Transverse colon (tissue), 4 donors: Measurements from ENCODE around the gene GPR42. TPM values are rescaled to one million over a fixed set of nuclear protein-coding genes. Genes with fewer than 3 reads are reported as not detected.
A peak's percentile ranks its signal among the peaks of the same experiment; 100 is the strongest.

Experiments
- DNase-seq: peaks from one replicate; pipeline ENCODE4 v3.0.0-alpha.2; 2019
- H3K27ac ChIP-seq, 4 donors: fragments of 200-600 bp; sonication (generic); 2 replicates each; pipeline ENCODE4 v1.5.1; 2016 to 2018; ENCODE audit warnings: inconsistent platforms in 4 of 4
- H3K27me3 ChIP-seq: fragments of 200-600 bp; sonication (generic); 2 replicates; pipeline ENCODE4 v1.5.1; 2017; ENCODE audit warnings: inconsistent platforms
- H3K36me3 ChIP-seq, 4 donors: fragments of 200-600 bp; sonication (generic); 2 replicates each; pipeline ENCODE4 v1.5.1; 2017 to 2019; ENCODE audit warnings: inconsistent platforms in 4 of 4
- H3K4me1 ChIP-seq, 4 donors: fragments of 200-600 bp; sonication (generic); 2 replicates each; pipeline ENCODE4 v1.5.1; 2017 to 2020; ENCODE audit warnings: inconsistent platforms in 4 of 4
- H3K4me3 ChIP-seq, 4 donors: fragments of 200-600 bp; sonication (generic); 1 replicate in 1 of 4; 2 replicates in 3 of 4; pipeline versions ENCODE4 v1.5.1 to v1.6.1; 2017 to 2019; ENCODE audit warnings: inconsistent platforms in 4 of 4
- H3K9me3 ChIP-seq, 2 donors: fragments of 200-600 bp; sonication (generic); 2 replicates each; pipeline ENCODE4 v1.5.1; 2017 to 2019; ENCODE audit warnings: inconsistent platforms in 2 of 2
- EP300 ChIP-seq: sonication (generic); formaldehyde crosslinking; IDR thresholded peaks from one replicate; pipeline ENCODE4 v1.6.1; 2017; ENCODE audit warnings: antibody characterized with exemption, low read depth
- POLR2A ChIP-seq: fragments of 450-650 bp; IDR thresholded peaks from one replicate; pipeline ENCODE4 v1.6.1; 2016; ENCODE audit warnings: antibody characterized with exemption, mild to moderate bottlenecking, moderate library complexity
- POLR2AphosphoS5 ChIP-seq, 3 donors: sonication (generic); formaldehyde crosslinking; IDR thresholded peaks; one replicate each; pipeline ENCODE4 v1.6.1; 2016; ENCODE audit warnings: antibody characterized with exemption in 3 of 3
- WGBS, 2 donors: methylation state at CpG; one replicate each; pipeline ENCODE4 v1.1.5; 2018; ENCODE audit warnings: low coverage in 1 of 2; 5-methylcytosine and 5-hydroxymethylcytosine counted together
- in situ Hi-C, 4 donors: fragments of 200-750 bp; cut with MboI; loops; one replicate each; pipeline versions ENCODE4 v1.15.0 to v1.15.1; 2017; ENCODE audit warnings: low sequenced_read_pairs in 3 of 4, low pct_ligation_motif_present in 1 of 4, low pct_unique_long_range_greater_than_20kb in 1 of 4
- intact Hi-C: fragments of 100-400 bp; cut with DNase I; formaldehyde crosslinking; loops from one replicate; pipeline ENCODE4 v1.15.1; 2023; ENCODE audit warnings: low total_unique reads
- total RNA-seq, 4 donors: library from RNA; depleted of rRNA; stranded (reverse); fragments of >200 nt; gene quantifications; one replicate each; pipeline ENCODE4 v1.1.0, GENCODE V29; 2016
- TF ChIP-seq, protein P1 (sequence below), 5 experiments: fragments of 200-600 bp in 3 of 5; fragments of 450-650 bp in 2 of 5; sonication (generic) in 3 of 5; IDR thresholded peaks; 1 replicate in 2 of 5; 2 replicates in 3 of 5; pipeline ENCODE4 v1.5.1; 2016 to 2017; ENCODE audit warnings: antibody characterized with exemption in 5 of 5, inconsistent platforms in 3 of 5, mild to moderate bottlenecking in 2 of 5, moderate library complexity in 1 of 5

The GPR42 gene
- total RNA-seq, 4 donors from 2014 or later: not detected

- WGBS, 2 donors: 71 to 89% methylated on average over 1 to 2 of the region's 2 CpGs
- no peaks in the 10 kb centered on the region for H3K9me3 ChIP-seq
- no peak overlapping the region for H3K27ac ChIP-seq
- no peak for TF ChIP-seq POLR2AphosphoS5 (IDR thresholded peaks at IDR 0.05)
- no peak for TF ChIP-seq EP300
- no peak for TF ChIP-seq POLR2A
- TF ChIP-seq, protein P1, sequence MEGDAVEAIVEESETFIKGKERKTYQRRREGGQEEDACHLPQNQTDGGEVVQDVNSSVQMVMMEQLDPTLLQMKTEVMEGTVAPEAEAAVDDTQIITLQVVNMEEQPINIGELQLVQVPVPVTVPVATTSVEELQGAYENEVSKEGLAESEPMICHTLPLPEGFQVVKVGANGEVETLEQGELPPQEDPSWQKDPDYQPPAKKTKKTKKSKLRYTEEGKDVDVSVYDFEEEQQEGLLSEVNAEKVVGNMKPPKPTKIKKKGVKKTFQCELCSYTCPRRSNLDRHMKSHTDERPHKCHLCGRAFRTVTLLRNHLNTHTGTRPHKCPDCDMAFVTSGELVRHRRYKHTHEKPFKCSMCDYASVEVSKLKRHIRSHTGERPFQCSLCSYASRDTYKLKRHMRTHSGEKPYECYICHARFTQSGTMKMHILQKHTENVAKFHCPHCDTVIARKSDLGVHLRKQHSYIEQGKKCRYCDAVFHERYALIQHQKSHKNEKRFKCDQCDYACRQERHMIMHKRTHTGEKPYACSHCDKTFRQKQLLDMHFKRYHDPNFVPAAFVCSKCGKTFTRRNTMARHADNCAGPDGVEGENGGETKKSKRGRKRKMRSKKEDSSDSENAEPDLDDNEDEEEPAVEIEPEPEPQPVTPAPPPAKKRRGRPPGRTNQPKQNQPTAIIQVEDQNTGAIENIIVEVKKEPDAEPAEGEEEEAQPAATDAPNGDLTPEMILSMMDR (IDR thresholded peaks at IDR 0.05): no peak
- intact Hi-C loops (no loop called here), in situ Hi-C loops (no loop called here)
- peaks cover 0 to 11% (median 3%) of the 10 kb centered on the region in 4 donors for H3K4me1 ChIP-seq
- no peaks in the 10 kb centered on the region for H3K36me3 ChIP-seq
- DNase-seq: no peak
- H3K4me3 ChIP-seq: no peak overlapping the region
- H3K27me3 ChIP-seq: peaks cover 12% of the 10 kb centered on the region
Measured at GRCh38 chr19:35417278-35417677, 46.4 kb downstream of the GPR42 start.

GRCh38 chr19:35417713-35418534 lies 47.1 kb downstream of the GPR42 start:
- Histone ChIP-seq H3K4me3 (no peak overlapping the region), H3K27me3 (peaks cover 12% of the 10 kb centered on the region), H3K27ac (no peak overlapping the region), H3K4me1 (peaks cover 0 to 11% (median 3%) of the 10 kb centered on the region in 4 donors), H3K36me3 (no peaks in the 10 kb centered on the region), H3K9me3 (no peaks in the 10 kb centered on the region)
- TF ChIP-seq EP300 (no peak), POLR2A (no peak), POLR2AphosphoS5 (IDR thresholded peaks at IDR 0.05) (no peak)
- TF ChIP-seq, protein P1 (IDR thresholded peaks at IDR 0.05): no peak
- DNase-seq: no peak
- in situ Hi-C loops (no loop called here), intact Hi-C loops (no loop called here)
- 68 to 87% methylated on average over 5 to 7 of the region's 7 CpGs for WGBS, 2 donors

- TF ChIP-seq, protein P1 (IDR thresholded peaks at IDR 0.05): no peak
- TF ChIP-seq POLR2A (no peak), EP300 (no peak), POLR2AphosphoS5 (IDR thresholded peaks at IDR 0.05) (no peak)
- intact Hi-C loops: no loop called here
- H3K9me3 ChIP-seq: no peaks in the 10 kb centered on the region
- in situ Hi-C loops: no loop called here
- DNase-seq: no peak
- no peaks in the 10 kb centered on the region for H3K36me3 ChIP-seq
- no peak overlapping the region for H3K27ac ChIP-seq
- no peak overlapping the region for H3K4me3 ChIP-seq
- 80 to 88% methylated on average over 1 to 3 of the region's 3 CpGs for WGBS, 2 donors
- H3K4me1 ChIP-seq: peaks cover 0 to 11% (median 3%) of the 10 kb centered on the region in 4 donors
- peaks cover 12% of the 10 kb centered on the region for H3K27me3 ChIP-seq
Measured at GRCh38 chr19:35419046-35419445, 48.2 kb downstream of the GPR42 start.

- Histone ChIP-seq H3K4me1 (peaks cover 0 to 11% (median 3%) of the 10 kb centered on the region in 4 donors), H3K36me3 (no peaks in the 10 kb centered on the region), H3K27me3 (peaks cover 12% of the 10 kb centered on the region), H3K9me3 (no peaks in the 10 kb centered on the region), H3K27ac (peak overlapping the region in 2 of 4 donors; percentile 21 to 31), H3K4me3 (no peak overlapping the region)
- intact Hi-C loops (no loop called here), in situ Hi-C loops (no loop called here)
- DNase-seq: no peak
- no peak for TF ChIP-seq POLR2A
- no peak for TF ChIP-seq POLR2AphosphoS5 (IDR thresholded peaks at IDR 0.05)
- TF ChIP-seq, protein P1 (IDR thresholded peaks at IDR 0.05): no peak
- TF ChIP-seq EP300: no peak
- WGBS, 2 donors: 44 to 56% methylated on average over 5 of the region's 5 CpGs
Measured at GRCh38 chr19:35419805-35420204, 48.9 kb downstream of the GPR42 start.
